HG03095 (cell line): Measurements from ENCODE around the gene ATP6V1F.
A peak's percentile ranks its signal among the peaks of the same experiment; 100 is the strongest.

ENCODE experiments used
- ATAC-seq: cut with Tn5 transposase; IDR thresholded peaks from one replicate; pipeline ENCODE4 v1.9.1; 2021; ENCODE audit warnings: moderate library complexity; ENCODE audit not compliant: unreplicated experiment

ATP6V1F gene

GRCh38 chr7:128881458-128882125 lies 18.9 kb downstream of the ATP6V1F start:
- no peak for ATAC-seq

GRCh38 chr7:128882134-128882533 lies 19.5 kb downstream of the ATP6V1F start:
- no peak for ATAC-seq

DNA sequence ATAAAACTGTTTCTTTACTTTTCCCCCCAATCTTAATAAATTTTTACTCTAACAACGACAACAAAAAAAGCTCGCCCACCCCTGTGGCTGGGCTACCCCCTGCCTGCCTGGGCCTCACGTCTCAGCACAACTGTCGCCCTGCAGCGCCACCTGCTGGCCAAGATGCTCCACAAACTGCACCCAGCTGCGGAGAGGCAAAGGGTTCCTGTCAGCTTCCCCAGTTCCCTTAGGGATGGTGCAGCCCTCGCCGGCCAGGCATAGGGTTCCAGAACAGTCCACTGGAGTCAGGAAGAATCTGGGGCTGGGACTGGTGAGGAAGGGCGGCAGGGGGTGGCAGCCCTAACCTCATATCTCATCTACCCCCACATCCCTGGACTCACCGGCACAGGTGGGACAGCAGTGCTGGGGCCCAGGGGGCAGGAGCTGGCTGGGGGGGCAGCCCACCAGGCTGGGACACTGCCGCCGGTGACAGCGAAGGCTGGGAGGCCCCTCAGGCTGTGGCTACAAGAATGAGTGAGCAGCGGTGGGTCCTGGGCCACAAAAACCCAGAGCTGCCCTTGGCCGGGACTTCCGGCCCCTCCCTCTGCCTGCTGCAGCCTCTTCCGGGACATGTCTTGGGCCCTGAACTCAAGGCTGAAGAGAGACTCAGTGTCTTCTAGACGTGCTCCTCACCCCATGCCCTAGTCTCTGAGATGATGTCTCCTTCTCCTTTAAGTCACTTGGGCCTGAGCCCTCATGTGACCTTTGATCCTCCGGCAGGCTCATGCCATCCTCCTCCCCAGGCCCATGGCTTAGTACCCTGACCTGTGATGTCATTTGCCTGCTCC lies 21.2 kb downstream of the ATP6V1F start:
- ATAC-seq = peak; percentile 82

- no peak for ATAC-seq
Measured at GRCh38 chr7:128884561-128885369, 22.1 kb downstream of the ATP6V1F start.

DNA sequence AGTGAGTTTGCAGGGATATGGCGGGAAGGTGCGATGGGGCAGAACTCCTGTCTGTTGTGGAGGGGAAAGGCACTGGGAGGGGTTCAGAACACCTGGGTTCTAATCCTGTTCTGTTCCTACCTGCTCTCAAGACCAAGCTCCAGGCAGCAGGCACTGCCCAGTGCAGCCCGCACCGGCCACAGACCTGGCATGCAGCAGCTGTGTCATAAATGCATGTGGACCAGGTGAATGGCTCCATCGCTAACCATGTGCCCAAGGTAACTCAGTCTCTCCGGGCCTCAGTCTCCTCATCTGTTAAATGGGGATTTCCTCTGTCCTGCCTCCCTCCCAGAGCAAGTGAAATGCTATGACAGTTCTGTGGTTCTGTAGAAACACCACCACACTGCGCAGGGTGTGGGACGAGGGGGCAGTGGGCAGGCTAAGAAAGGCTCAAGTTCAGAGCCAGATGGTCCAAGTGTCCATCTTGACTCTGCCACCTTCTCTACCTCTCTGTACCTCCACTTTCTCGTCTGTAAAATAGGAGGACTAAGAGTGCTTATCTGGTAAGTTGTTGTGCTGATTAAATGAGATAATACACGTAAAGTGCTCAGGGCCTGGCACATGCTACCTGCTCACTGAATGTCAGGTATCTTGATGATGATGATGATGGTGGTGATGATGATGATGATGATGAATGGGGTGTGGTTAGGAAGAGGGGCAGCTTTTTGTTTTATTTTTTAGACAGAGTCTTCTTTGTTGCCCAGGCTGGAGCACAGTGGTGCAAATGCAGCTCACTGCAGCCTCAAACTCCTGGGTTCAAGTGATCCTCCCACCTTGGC lies 22.9 kb downstream of the ATP6V1F start:
- ATAC-seq = no peak

- no peak for ATAC-seq
Measured at GRCh38 chr7:128886391-128887168, 23.9 kb downstream of the ATP6V1F start.

DNA sequence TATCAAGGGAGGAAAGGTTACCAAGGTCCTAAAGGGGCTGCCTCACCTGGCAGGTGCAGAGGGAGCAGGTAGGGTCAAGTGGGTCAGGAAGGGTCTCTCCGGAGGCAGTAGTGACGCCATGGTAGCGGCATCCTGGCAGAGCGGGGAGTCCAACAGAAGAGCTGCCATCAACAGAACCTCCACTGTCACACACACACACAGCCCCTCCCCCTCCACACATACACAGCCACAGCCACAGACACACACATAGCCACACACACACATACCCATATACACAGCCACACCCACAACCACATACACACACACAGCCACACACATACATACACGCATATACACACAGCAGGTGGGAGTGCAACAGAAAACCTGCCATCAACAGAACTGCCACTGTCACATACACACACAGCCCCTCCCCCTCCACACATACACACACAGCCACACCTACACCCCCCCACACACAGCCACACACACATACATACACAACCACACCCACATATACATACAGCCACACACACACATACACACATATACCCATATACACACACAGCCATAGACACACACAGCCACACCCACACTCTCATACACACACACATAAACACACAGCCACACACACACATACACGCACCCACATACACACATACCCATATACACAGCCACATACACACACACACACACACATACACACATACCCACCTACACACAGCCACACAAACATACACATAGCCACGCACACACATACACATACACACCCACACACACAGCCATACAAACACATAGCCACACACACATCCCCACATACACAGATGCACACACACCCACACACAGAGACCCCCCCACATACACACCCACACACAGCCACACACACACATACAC lies 24.7 kb downstream of the ATP6V1F start:
- ATAC-seq = no peak

GRCh38 chr7:128888039-128888755 lies 25.5 kb downstream of the ATP6V1F start:
- no peak for ATAC-seq

DNA sequence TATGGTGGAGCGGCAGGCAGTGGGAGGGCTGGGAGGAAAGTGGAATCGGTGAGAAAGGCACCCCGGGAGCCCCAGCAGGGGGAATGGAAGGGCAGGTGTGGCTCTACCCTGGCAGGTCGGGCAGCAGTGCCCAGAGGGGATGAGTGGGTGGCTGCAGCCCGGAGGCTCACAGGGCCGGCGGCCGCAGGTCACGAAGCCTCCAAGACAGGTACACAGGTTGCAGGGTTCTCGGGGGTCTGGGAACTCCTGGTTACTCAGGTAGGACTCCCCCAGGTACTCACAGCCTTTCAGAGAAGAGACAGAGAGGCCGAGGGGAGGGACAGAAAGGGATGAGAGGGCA lies 26.1 kb downstream of the ATP6V1F start:
- ATAC-seq = no peak

- ATAC-seq = no peak
Measured at GRCh38 chr7:128889121-128889520, 26.5 kb downstream of the ATP6V1F start.

DNA sequence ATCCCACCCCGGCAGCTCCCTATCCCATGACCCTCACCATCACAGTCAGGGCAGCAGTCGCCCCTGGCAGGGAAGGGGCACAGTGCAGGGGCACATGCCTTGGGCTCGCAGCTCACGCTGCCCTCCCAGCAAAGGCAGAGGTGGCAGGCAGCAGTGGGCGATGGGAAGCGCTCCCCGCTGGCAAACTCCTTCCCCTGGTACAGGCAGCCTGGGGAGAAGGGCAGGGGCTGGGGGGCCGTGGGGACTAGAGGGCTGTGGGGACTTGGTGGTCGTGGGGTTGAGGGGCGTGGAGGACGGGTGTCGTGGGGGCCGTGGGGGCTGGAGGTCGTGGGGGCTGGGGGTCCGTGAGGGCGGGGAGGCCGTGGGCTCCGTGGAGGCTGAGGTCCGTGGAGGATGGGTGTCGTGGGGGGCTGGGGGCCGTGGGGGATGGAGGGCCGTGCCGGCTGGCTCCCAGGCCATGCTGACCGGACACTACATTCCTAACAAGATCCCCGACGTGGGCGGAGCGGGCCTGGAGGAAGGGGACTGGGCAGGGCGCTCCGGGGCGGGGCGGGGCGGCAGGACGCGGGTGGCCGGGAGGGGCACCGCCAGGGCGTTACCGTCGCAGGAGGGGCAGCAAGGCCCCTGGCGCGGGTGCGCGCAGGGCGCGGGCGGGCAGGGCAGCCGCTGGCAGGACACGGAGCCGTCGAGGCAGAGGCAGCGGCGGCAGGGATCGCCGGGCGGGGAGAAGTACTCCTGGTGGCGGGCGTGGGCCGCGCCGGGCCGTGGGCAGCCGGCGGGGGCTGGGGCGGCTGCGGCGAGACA lies 27.9 kb downstream of the ATP6V1F start:
- ATAC-seq = no peak

- no peak for ATAC-seq
Measured at GRCh38 chr7:128891110-128891941, 28.7 kb downstream of the ATP6V1F start.

DNA sequence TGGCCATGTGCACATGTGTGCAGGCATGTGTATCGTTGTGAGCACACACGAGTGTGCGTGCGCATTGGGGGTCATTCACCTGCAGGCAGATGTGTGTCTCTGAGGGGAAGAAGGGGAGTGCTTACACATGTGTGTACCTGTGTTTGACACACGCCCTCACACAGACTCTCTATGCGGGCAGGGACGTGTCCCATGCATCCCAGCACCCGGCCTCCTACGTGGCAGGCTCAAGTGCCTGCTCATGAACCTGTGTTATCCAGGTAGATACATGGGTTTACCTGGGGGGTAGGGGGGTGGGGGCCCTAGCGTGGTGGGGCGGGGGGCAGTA lies 29.2 kb downstream of the ATP6V1F start:
- ATAC-seq = no peak

GRCh38 chr7:128892521-128893250 lies 30.0 kb downstream of the ATP6V1F start:
- no peak for ATAC-seq

GRCh38 chr7:128893251-128894100 lies 30.8 kb downstream of the ATP6V1F start:
- ATAC-seq = no peak
